CD4-positive, alpha-beta T cell (primary cell): ENCODE data around the gene HMGCS2. TPM values are rescaled to one million over a fixed set of nuclear protein-coding genes. Genes with fewer than 3 reads are reported as not detected.

Experiments
- ATAC-seq: fragments of 200-7000 bp; cut with Tn5 transposase; one replicate; pipeline ENCODE4 v1.10.0; 2022; ENCODE audit warnings: mild to moderate bottlenecking; ENCODE audit not compliant: poor library complexity
- CTCF ChIA-PET: fragments of 350-600 bp; sonication (Branson Sonifier 250); formaldehyde crosslinking; loops from one replicate; lab custom pipeline; 2021; ENCODE audit warnings: antibody characterized with exemption, inconsistent platforms; lab: Charles Lee
- POLR2A ChIA-PET: fragments of 350-600 bp; sonication (Branson Sonifier 250); formaldehyde crosslinking; loops from one replicate; lab custom pipeline; 2021; ENCODE audit warnings: antibody characterized with exemption, inconsistent platforms; lab: Charles Lee
- DNase-seq, 14 experiments: peaks; one replicate each; pipeline ENCODE4 v3.0.0-alpha.2; 2013 to 2020; ENCODE audit warnings: mixed read lengths in 2 of 14
- H3K27ac ChIP-seq, 2 donors: one replicate each; pipeline versions ENCODE4 v1.5.1 to v1.7.0; 2013; ENCODE audit warnings: low read length in 2 of 2, low read depth in 1 of 2, mild to moderate bottlenecking in 1 of 2
- H3K27me3 ChIP-seq, 2 experiments: 1 replicate in 1 of 2; 2 replicates in 1 of 2; pipeline versions ENCODE4 v1.6.1 to v1.7.0; 2013; ENCODE audit warnings: low read length in 2 of 2, control low read depth in 1 of 2, mild to moderate bottlenecking in 1 of 2, moderate library complexity in 1 of 2; ENCODE audit not compliant: insufficient read depth in 2 of 2, control insufficient read depth in 1 of 2
- H3K36me3 ChIP-seq: one replicate; pipeline ENCODE4 v1.6.1; 2013; ENCODE audit warnings: low read length, control low read depth; ENCODE audit not compliant: insufficient read depth
- H3K4me1 ChIP-seq: one replicate; pipeline ENCODE4 v1.6.1; 2013; ENCODE audit warnings: low read length, control low read depth; ENCODE audit not compliant: insufficient read depth
- H3K4me3 ChIP-seq: one replicate; pipeline ENCODE4 v1.5.1; 2013; ENCODE audit warnings: mild to moderate bottlenecking, low read length, moderate library complexity
- H3K9me3 ChIP-seq, 2 experiments: 1 replicate in 1 of 2; 2 replicates in 1 of 2; pipeline versions ENCODE4 v1.6.1 to v1.7.0; 2013; ENCODE audit warnings: low read length in 2 of 2, mild to moderate bottlenecking in 2 of 2, control low read depth in 1 of 2, moderate library complexity in 1 of 2; ENCODE audit not compliant: control insufficient read depth in 1 of 2, insufficient read depth in 1 of 2
- H3K27ac Mint-ChIP-seq: one replicate; pipeline ENCODE4 v1.8.0; 2020; ENCODE audit warnings: mixed read lengths
- H3K27me3 Mint-ChIP-seq: one replicate; pipeline ENCODE4 v1.8.0; 2021; ENCODE audit warnings: mixed read lengths
- H3K36me3 Mint-ChIP-seq: one replicate; pipeline ENCODE4 v1.8.0; 2021; ENCODE audit warnings: low read depth, mixed read lengths
- H3K4me1 Mint-ChIP-seq: one replicate; pipeline ENCODE4 v1.8.0; 2021; ENCODE audit warnings: low read depth, mixed read lengths
- H3K4me3 Mint-ChIP-seq: one replicate; pipeline ENCODE4 v1.8.0; 2020; ENCODE audit warnings: mild to moderate bottlenecking, mixed read lengths
- H3K9me3 Mint-ChIP-seq: one replicate; pipeline ENCODE4 v1.8.0; 2020; ENCODE audit warnings: mixed read lengths
- intact Hi-C, 2 experiments: fragments of 100-400 bp; cut with DNase I in 1 of 2; cut with micrococcal nuclease in 1 of 2; formaldehyde crosslinking; loops; one replicate each; pipeline versions ENCODE4 v1.15.1 to v1.9.0; 2023 to 2025; cut with DNase I, micrococcal nuclease
- total RNA-seq, 174 experiments: library from RNA in 2 of 174; stranded (reverse) in 2 of 174; gene quantifications; one replicate each; pipeline ENCODE4 v1.2.3 and lab custom pipeline; 2021 to 2026
- TF ChIP-seq, protein P1 (sequence below): fragments of 200-600 bp; IDR thresholded peaks from one replicate; pipeline ENCODE4 v1.8.0; 2022; ENCODE audit warnings: antibody characterized with exemption, mild to moderate bottlenecking

The HMGCS2 gene
- total RNA-seq, 2 experiments from 2014 or later, result not detected

- no peaks in the 10 kb centered on the region for H3K36me3 Mint-ChIP-seq
- ChIA-PET CTCF (no interaction called here), POLR2A (no interaction called here)
- peaks cover 19% of the 10 kb centered on the region for H3K27me3 Mint-ChIP-seq
- Histone ChIP-seq H3K4me3 (no peak overlapping the region), H3K9me3 (no peaks in the 10 kb centered on the region), H3K27ac (no peak overlapping the region), H3K4me1 (no peaks in the 10 kb centered on the region), H3K36me3 (no peaks in the 10 kb centered on the region), H3K27me3 (peaks cover 0 to 3% of the 10 kb centered on the region in 2 experiments)
- H3K9me3 Mint-ChIP-seq, result no peaks in the 10 kb centered on the region
- H3K27ac Mint-ChIP-seq, result no peak overlapping the region
- no peaks in the 10 kb centered on the region for H3K4me1 Mint-ChIP-seq
- DNase-seq (no peak), ATAC-seq (no peak)
- intact Hi-C loops, result no loop called here
- TF ChIP-seq, protein P1, sequence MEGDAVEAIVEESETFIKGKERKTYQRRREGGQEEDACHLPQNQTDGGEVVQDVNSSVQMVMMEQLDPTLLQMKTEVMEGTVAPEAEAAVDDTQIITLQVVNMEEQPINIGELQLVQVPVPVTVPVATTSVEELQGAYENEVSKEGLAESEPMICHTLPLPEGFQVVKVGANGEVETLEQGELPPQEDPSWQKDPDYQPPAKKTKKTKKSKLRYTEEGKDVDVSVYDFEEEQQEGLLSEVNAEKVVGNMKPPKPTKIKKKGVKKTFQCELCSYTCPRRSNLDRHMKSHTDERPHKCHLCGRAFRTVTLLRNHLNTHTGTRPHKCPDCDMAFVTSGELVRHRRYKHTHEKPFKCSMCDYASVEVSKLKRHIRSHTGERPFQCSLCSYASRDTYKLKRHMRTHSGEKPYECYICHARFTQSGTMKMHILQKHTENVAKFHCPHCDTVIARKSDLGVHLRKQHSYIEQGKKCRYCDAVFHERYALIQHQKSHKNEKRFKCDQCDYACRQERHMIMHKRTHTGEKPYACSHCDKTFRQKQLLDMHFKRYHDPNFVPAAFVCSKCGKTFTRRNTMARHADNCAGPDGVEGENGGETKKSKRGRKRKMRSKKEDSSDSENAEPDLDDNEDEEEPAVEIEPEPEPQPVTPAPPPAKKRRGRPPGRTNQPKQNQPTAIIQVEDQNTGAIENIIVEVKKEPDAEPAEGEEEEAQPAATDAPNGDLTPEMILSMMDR, result no peak
- no peak overlapping the region for H3K4me3 Mint-ChIP-seq
Measured at GRCh38 chr1:119781434-119782210, 12.9 kb upstream of the HMGCS2 start.

- Histone ChIP-seq H3K36me3 (no peaks in the 10 kb centered on the region), H3K27ac (no peak overlapping the region), H3K4me1 (no peaks in the 10 kb centered on the region), H3K27me3 (peaks cover 0 to 7% of the 10 kb centered on the region in 2 experiments), H3K4me3 (no peak overlapping the region), H3K9me3 (no peaks in the 10 kb centered on the region)
- DNase-seq (no peak), ATAC-seq (no peak)
- H3K4me1 Mint-ChIP-seq, result no peaks in the 10 kb centered on the region
- H3K27ac Mint-ChIP-seq, result no peak overlapping the region
- H3K27me3 Mint-ChIP-seq, result peaks cover 19% of the 10 kb centered on the region
- CTCF ChIA-PET, result no interaction called here
- TF ChIP-seq, protein P1, result no peak
- no peaks in the 10 kb centered on the region for H3K9me3 Mint-ChIP-seq
- no peaks in the 10 kb centered on the region for H3K36me3 Mint-ChIP-seq
- POLR2A ChIA-PET, result no interaction called here
- no peak overlapping the region for H3K4me3 Mint-ChIP-seq
- intact Hi-C loops, result no loop called here
Measured at GRCh38 chr1:119779869-119780356, 11.2 kb upstream of the HMGCS2 start.

GRCh38 chr1:119778886-119779560 lies 10.3 kb upstream of the HMGCS2 start:
- Histone ChIP-seq H3K4me3 (no peak overlapping the region), H3K4me1 (no peaks in the 10 kb centered on the region), H3K9me3 (no peaks in the 10 kb centered on the region), H3K27ac (no peak overlapping the region), H3K27me3 (peaks cover under 1 to 8% of the 10 kb centered on the region in 2 experiments), H3K36me3 (no peaks in the 10 kb centered on the region)
- Mint-ChIP-seq H3K9me3 (no peaks in the 10 kb centered on the region), H3K27me3 (peaks cover 19% of the 10 kb centered on the region), H3K4me3 (no peak overlapping the region), H3K27ac (no peak overlapping the region), H3K36me3 (no peaks in the 10 kb centered on the region), H3K4me1 (no peaks in the 10 kb centered on the region)
- ChIA-PET CTCF (no interaction called here), POLR2A (no interaction called here)
- TF ChIP-seq, protein P1, result no peak
- no peak for DNase-seq
- no peak for ATAC-seq
- intact Hi-C loops, result no loop called here
